ENCODE results near the gene FETUB.

FETUB gene

GRCh38 chr3:186612721-186613636 lies 27.2 kb upstream of the FETUB start, which contains the start of gene AHSG:
Gene AHSG (plus strand): TSS chr3:186613060. CDS start chr3:186613142, 82 bp downstream.
- DNase-seq (ENCODE audit: low read depth in 2 of 3, low spot score in 2 of 3), result no peak

- no peak for DNase-seq (ENCODE audit: low read depth in 2 of 3, low spot score in 2 of 3)
Measured at GRCh38 chr3:186613637-186614265, 26.4 kb upstream of the FETUB start.

- no peak for DNase-seq (ENCODE audit: low read depth in 2 of 3, low spot score in 2 of 3)
Measured at GRCh38 chr3:186614266-186614596, 26.0 kb upstream of the FETUB start.

- DNase-seq (ENCODE audit: low read depth in 2 of 3, low spot score in 2 of 3), result peak; percentile 38 to 62 (median 47)
Measured at GRCh38 chr3:186614597-186615483, 25.4 kb upstream of the FETUB start.

GRCh38 chr3:186616299-186616617 lies 23.9 kb upstream of the FETUB start:
- DNase-seq (ENCODE audit: low read depth in 2 of 3, low spot score in 2 of 3), result no peak

GRCh38 chr3:186617036-186617946 lies 22.9 kb upstream of the FETUB start:
- DNase-seq (ENCODE audit: low read depth in 2 of 3, low spot score in 2 of 3), result peak; percentile 59 to 78 (median 66)

- DNase-seq (ENCODE audit: low read depth in 2 of 3, low spot score in 2 of 3), result no peak
Measured at GRCh38 chr3:186618318-186618938, 21.8 kb upstream of the FETUB start.

- DNase-seq (ENCODE audit: low read depth in 2 of 3, low spot score in 2 of 3), result no peak
Measured at GRCh38 chr3:186619787-186620212, 20.4 kb upstream of the FETUB start.

- no peak for DNase-seq (ENCODE audit: low read depth in 2 of 3, low spot score in 2 of 3)
Measured at GRCh38 chr3:186620213-186621092, 19.7 kb upstream of the FETUB start.

GRCh38 chr3:186621894-186622650 lies 18.1 kb upstream of the FETUB start:
- no peak for DNase-seq (ENCODE audit: low read depth in 2 of 3, low spot score in 2 of 3)

- no peak for DNase-seq (ENCODE audit: low read depth in 2 of 3, low spot score in 2 of 3)
Measured at GRCh38 chr3:186622651-186623310, 17.4 kb upstream of the FETUB start.

GRCh38 chr3:186624598-186624997 lies 15.6 kb upstream of the FETUB start:
- DNase-seq (ENCODE audit: low read depth in 2 of 3, low spot score in 2 of 3), result no peak

GRCh38 chr3:186625600-186626042 lies 14.6 kb upstream of the FETUB start:
- DNase-seq (ENCODE audit: low read depth in 2 of 3, low spot score in 2 of 3), result no peak

GRCh38 chr3:186626254-186626847 lies 13.8 kb upstream of the FETUB start:
- no peak for DNase-seq (ENCODE audit: low read depth in 2 of 3, low spot score in 2 of 3)

GRCh38 chr3:186627852-186628414 lies 12.3 kb upstream of the FETUB start:
- no peak for DNase-seq (ENCODE audit: low read depth in 2 of 3, low spot score in 2 of 3)

- no peak for DNase-seq (ENCODE audit: low read depth in 2 of 3, low spot score in 2 of 3)
Measured at GRCh38 chr3:186628756-186629155, 11.4 kb upstream of the FETUB start.
